NT2/D1 (cell line): ENCODE measurements around the gene NFASC.

Experiments
- DNase-seq: peaks from one replicate; pipeline ENCODE4 v3.0.0-alpha.2; 2011; ENCODE audit warnings: low read depth, low spot score
- H3K27me3 ChIP-seq: 2 replicates; pipeline ENCODE4 v1.6.0; 2011; ENCODE audit warnings: mild to moderate bottlenecking; ENCODE audit not compliant: insufficient read length, insufficient read depth
- H3K36me3 ChIP-seq: 2 replicates; pipeline ENCODE4 v1.6.1; 2011; ENCODE audit warnings: mild to moderate bottlenecking, low read length, mixed read lengths; ENCODE audit not compliant: insufficient read depth, insufficient read length
- H3K4me1 ChIP-seq: 2 replicates; pipeline ENCODE4 v1.5.1; 2011; ENCODE audit not compliant: insufficient read depth, insufficient read length
- H3K4me3 ChIP-seq: 2 replicates; pipeline ENCODE4 v1.5.1; 2011; ENCODE audit warnings: low read depth; ENCODE audit not compliant: insufficient read length
- H3K9ac ChIP-seq: 2 replicates; pipeline ENCODE4 v1.6.0; 2011; ENCODE audit warnings: low read depth; ENCODE audit not compliant: insufficient read length
- H3K9me3 ChIP-seq: 2 replicates; pipeline ENCODE4 v1.5.1; 2011; ENCODE audit warnings: mild to moderate bottlenecking, low read length; ENCODE audit not compliant: insufficient read depth
- SUZ12 ChIP-seq: IDR thresholded peaks from 2 replicates; pipeline ENCODE4 v1.6.1; 2011; ENCODE audit not compliant: insufficient read length, insufficient read depth; ENCODE audit errors: extremely low read depth
- YY1 ChIP-seq: IDR thresholded peaks from 2 replicates; pipeline ENCODE4 v1.6.1; 2011; ENCODE audit not compliant: insufficient read length, insufficient read depth
- ZNF274 ChIP-seq: IDR thresholded peaks from 2 replicates; pipeline ENCODE4 v1.6.1; 2011; ENCODE audit warnings: mild to moderate bottlenecking, low read depth, low read length

The NFASC gene

GRCh38 chr1:204968135-204968534 is 97.5 kb downstream of the NFASC start:
- H3K4me3 ChIP-seq = no peak overlapping the region
- H3K9me3 ChIP-seq = no peaks in the 10 kb centered on the region
- peaks cover 6% of the 10 kb centered on the region for H3K4me1 ChIP-seq
- H3K27me3 ChIP-seq = no peaks in the 10 kb centered on the region
- no peak for DNase-seq
- peaks cover 10% of the 10 kb centered on the region for H3K36me3 ChIP-seq
- TF ChIP-seq YY1 (no peak), SUZ12 (no peak), ZNF274 (no peak)
- no peak overlapping the region for H3K9ac ChIP-seq

- Histone ChIP-seq H3K36me3 (peaks cover 13% of the 10 kb centered on the region), H3K9ac (no peak overlapping the region), H3K4me1 (peaks cover 6% of the 10 kb centered on the region), H3K27me3 (no peaks in the 10 kb centered on the region), H3K9me3 (no peaks in the 10 kb centered on the region), H3K4me3 (no peak overlapping the region)
- no peak for TF ChIP-seq YY1
- TF ChIP-seq ZNF274 = no peak
- TF ChIP-seq SUZ12 = no peak
- no peak for DNase-seq
Measured at GRCh38 chr1:204968951-204969350, 98.3 kb downstream of the NFASC start.

- Histone ChIP-seq H3K4me3 (no peak overlapping the region), H3K27me3 (no peaks in the 10 kb centered on the region), H3K9ac (no peak overlapping the region), H3K36me3 (peaks cover 29% of the 10 kb centered on the region), H3K4me1 (peaks cover 6% of the 10 kb centered on the region), H3K9me3 (no peaks in the 10 kb centered on the region)
- no peak for TF ChIP-seq ZNF274
- no peak for TF ChIP-seq YY1
- TF ChIP-seq SUZ12 = no peak
- DNase-seq = no peak
Measured at GRCh38 chr1:204970937-204971336, 100.3 kb downstream of the NFASC start.

DNA sequence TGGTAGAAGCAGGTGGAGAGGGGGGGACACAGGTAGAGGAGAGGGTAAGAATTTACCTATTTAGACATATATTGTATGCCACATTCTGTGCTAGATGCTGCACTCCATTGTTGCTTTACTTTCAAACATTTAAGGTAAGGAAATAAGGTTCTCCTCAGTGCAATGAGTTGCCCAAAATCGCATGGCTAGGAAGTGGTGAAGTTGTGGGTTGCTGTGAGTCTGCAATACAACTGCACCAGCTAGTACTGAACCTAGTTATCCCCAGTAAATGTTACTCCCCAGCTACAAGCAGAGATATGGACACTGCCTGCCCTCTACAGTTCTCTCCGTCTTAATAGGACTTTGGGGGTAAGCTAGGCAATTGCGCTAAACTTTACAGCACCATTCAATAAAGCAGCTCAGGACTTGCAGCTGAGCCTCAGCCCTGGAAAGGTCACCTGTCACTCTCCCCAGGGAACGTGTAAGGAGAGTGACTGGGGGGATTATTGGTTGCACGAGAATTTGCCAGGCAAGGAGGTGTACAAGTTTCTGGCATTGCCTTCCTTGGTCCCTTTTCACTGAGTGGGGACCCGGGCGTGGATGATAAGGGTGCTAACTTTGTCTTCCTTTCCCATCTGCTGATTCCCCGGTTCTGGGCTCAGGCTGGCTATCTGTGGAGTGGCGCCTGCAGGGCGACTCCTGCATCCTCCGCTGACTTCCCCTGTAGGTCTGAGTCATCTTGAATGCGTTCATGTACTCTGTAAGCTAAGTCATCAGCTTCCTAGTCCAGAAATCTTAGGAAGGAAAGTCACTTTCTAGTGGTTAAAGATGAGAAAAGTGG is 101.1 kb downstream of the NFASC start:
- Histone ChIP-seq H3K4me1 (peaks cover 11% of the 10 kb centered on the region), H3K4me3 (no peak overlapping the region), H3K9ac (no peak overlapping the region), H3K9me3 (no peaks in the 10 kb centered on the region), H3K27me3 (no peaks in the 10 kb centered on the region), H3K36me3 (peaks cover 37% of the 10 kb centered on the region)
- TF ChIP-seq YY1 (no peak), SUZ12 (no peak), ZNF274 (no peak)
- DNase-seq = no peak

DNA sequence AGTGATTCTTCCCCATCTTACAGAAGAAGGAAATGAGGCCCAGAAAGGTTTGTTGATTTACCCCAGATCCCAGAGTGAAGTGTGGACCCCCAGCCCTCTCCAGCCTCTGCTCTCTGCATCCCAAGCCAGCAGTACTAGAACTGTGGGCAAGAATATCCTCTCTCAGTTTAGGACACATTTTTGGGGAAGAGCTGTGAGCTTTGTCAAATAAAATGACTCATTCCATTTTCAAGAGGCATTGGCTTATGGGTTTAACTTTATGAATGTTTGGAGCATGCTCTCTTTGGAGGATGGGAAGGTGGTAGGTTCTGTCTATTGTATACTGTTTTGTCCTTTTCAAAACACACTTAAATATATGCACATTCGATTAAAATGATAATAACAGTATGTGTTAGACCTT is 101.8 kb downstream of the NFASC start:
- H3K9me3 ChIP-seq = no peaks in the 10 kb centered on the region
- no peak overlapping the region for H3K9ac ChIP-seq
- TF ChIP-seq SUZ12 (no peak), YY1 (no peak), ZNF274 (no peak)
- H3K4me1 ChIP-seq = peaks cover 11% of the 10 kb centered on the region
- H3K4me3 ChIP-seq = no peak overlapping the region
- DNase-seq = no peak
- H3K36me3 ChIP-seq = peaks cover 43% of the 10 kb centered on the region
- H3K27me3 ChIP-seq = no peaks in the 10 kb centered on the region

GRCh38 chr1:204973449-204973848 is 102.8 kb downstream of the NFASC start:
- H3K9ac ChIP-seq = no peak overlapping the region
- H3K4me1 ChIP-seq = peaks cover 11% of the 10 kb centered on the region
- H3K27me3 ChIP-seq = no peaks in the 10 kb centered on the region
- no peak for DNase-seq
- H3K9me3 ChIP-seq = no peaks in the 10 kb centered on the region
- peaks cover 53% of the 10 kb centered on the region for H3K36me3 ChIP-seq
- H3K4me3 ChIP-seq = no peak overlapping the region
- TF ChIP-seq SUZ12 = no peak
- TF ChIP-seq ZNF274 = no peak
- TF ChIP-seq YY1 = no peak

- DNase-seq = no peak
- TF ChIP-seq SUZ12 (no peak), YY1 (no peak), ZNF274 (no peak)
Measured at GRCh38 chr1:204974327-204974726, 103.7 kb downstream of the NFASC start.

More at GRCh38 chr1:204974327-204974726, 103.7 kb downstream of the NFASC start:
- H3K9ac ChIP-seq = no peak overlapping the region
- H3K27me3 ChIP-seq = no peaks in the 10 kb centered on the region
- no peaks in the 10 kb centered on the region for H3K9me3 ChIP-seq
- H3K4me1 ChIP-seq = peaks cover 12% of the 10 kb centered on the region
- no peak overlapping the region for H3K4me3 ChIP-seq
- H3K36me3 ChIP-seq = peaks cover 58% of the 10 kb centered on the region
